Body of pancreas (tissue), 4 donors: ENCODE measurements around the gene P3H3.

ENCODE experiments used
- POLR2A ChIP-seq, 3 donors: fragments of 450-650 bp; IDR thresholded peaks; one replicate each; pipeline ENCODE4 v1.6.1; 2016; ENCODE audit warnings: antibody characterized with exemption in 3 of 3, mild to moderate bottlenecking in 2 of 3
- TF ChIP-seq, protein P1 (sequence below), 7 experiments: fragments of 450-650 bp in 4 of 7; fragments of 200-600 bp in 3 of 7; sonication (generic) in 3 of 7; IDR thresholded peaks; one replicate each; pipeline ENCODE4 v1.5.1; 2016 to 2019; ENCODE audit warnings: antibody characterized with exemption in 7 of 7

- TF ChIP-seq, protein P1, sequence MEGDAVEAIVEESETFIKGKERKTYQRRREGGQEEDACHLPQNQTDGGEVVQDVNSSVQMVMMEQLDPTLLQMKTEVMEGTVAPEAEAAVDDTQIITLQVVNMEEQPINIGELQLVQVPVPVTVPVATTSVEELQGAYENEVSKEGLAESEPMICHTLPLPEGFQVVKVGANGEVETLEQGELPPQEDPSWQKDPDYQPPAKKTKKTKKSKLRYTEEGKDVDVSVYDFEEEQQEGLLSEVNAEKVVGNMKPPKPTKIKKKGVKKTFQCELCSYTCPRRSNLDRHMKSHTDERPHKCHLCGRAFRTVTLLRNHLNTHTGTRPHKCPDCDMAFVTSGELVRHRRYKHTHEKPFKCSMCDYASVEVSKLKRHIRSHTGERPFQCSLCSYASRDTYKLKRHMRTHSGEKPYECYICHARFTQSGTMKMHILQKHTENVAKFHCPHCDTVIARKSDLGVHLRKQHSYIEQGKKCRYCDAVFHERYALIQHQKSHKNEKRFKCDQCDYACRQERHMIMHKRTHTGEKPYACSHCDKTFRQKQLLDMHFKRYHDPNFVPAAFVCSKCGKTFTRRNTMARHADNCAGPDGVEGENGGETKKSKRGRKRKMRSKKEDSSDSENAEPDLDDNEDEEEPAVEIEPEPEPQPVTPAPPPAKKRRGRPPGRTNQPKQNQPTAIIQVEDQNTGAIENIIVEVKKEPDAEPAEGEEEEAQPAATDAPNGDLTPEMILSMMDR (IDR thresholded peaks at IDR 0.05) = no peak
- no peak for TF ChIP-seq POLR2A (IDR thresholded peaks at IDR 0.05)
Measured at GRCh38 chr12:6842075-6842474, 13.9 kb downstream of the P3H3 start.
